Gastroesophageal sphincter (tissue), 4 donors: ENCODE data around the gene KAZALD1. TPM values are rescaled to one million over a fixed set of nuclear protein-coding genes. Genes with fewer than 3 reads are reported as not detected.

Source experiments
- ATAC-seq: fragments of 150-250 bp; one replicate; pipeline ENCODE4 v1.9.1; 2016; ENCODE audit warnings: mild to moderate bottlenecking, moderate library complexity
- H3K27ac ChIP-seq, 4 donors: fragments of 200-600 bp; sonication (generic) in 3 of 4; 1 replicate in 3 of 4; 2 replicates in 1 of 4; pipeline ENCODE4 v1.5.1; 2016 to 2019
- H3K27me3 ChIP-seq: fragments of 200-600 bp; sonication (generic); one replicate; pipeline ENCODE4 v1.5.1; 2019
- H3K36me3 ChIP-seq, 2 donors: fragments of 200-600 bp; sonication (generic); one replicate each; pipeline ENCODE4 v1.5.1; 2019; ENCODE audit warnings: control low read depth in 1 of 2
- H3K4me1 ChIP-seq, 3 donors: fragments of 200-600 bp; sonication (generic); 1 replicate in 2 of 3; 2 replicates in 1 of 3; pipeline ENCODE4 v1.5.1; 2016 to 2019; ENCODE audit warnings: control low read depth in 2 of 3
- H3K4me3 ChIP-seq, 2 donors: fragments of 200-600 bp; sonication (generic); one replicate each; pipeline ENCODE4 v1.5.1; 2019; ENCODE audit warnings: mild to moderate bottlenecking in 1 of 2, moderate library complexity in 1 of 2
- H3K9me3 ChIP-seq, 3 donors: fragments of 200-600 bp; sonication (generic); one replicate each; pipeline ENCODE4 v1.5.1; 2017 to 2019; ENCODE audit warnings: control low read depth in 2 of 3
- EP300 ChIP-seq: sonication (generic); formaldehyde crosslinking; IDR thresholded peaks from one replicate; pipeline ENCODE4 v1.6.1; 2017; ENCODE audit warnings: antibody characterized with exemption, mild to moderate bottlenecking
- POLR2A ChIP-seq, 2 donors: fragments of 450-650 bp; IDR thresholded peaks; one replicate each; pipeline ENCODE4 v1.6.1; 2017; ENCODE audit warnings: antibody characterized with exemption in 2 of 2, mild to moderate bottlenecking in 2 of 2, moderate library complexity in 1 of 2
- POLR2AphosphoS5 ChIP-seq: sonication (generic); formaldehyde crosslinking; IDR thresholded peaks from one replicate; pipeline ENCODE4 v1.6.1; 2017; ENCODE audit warnings: antibody characterized with exemption
- WGBS, 2 donors: methylation state at CpG; one replicate each; pipeline ENCODE4 v1.1.5; 2018; ENCODE audit warnings: low coverage in 1 of 2; 5-methylcytosine and 5-hydroxymethylcytosine counted together
- total RNA-seq, 4 donors: library from RNA; depleted of rRNA; stranded (reverse); fragments of >200 nt; gene quantifications; one replicate each; pipeline ENCODE4 v1.1.0, GENCODE V29; 2016
- TF ChIP-seq, protein P1 (sequence below), 4 experiments: fragments of 200-600 bp in 2 of 4; fragments of 450-650 bp in 2 of 4; sonication (generic) in 1 of 4; IDR thresholded peaks; one replicate each; pipeline ENCODE4 v1.5.1; 2017 to 2019; ENCODE audit warnings: antibody characterized with exemption in 4 of 4, mild to moderate bottlenecking in 2 of 4, moderate library complexity in 2 of 4

KAZALD1 gene
- total RNA-seq, 4 donors from 2014 or later = 0.45 to 12.5 (median 2.2) TPM

- TF ChIP-seq POLR2A (IDR thresholded peaks at IDR 0.05) = no peak
- no peak for TF ChIP-seq POLR2AphosphoS5
- TF ChIP-seq, protein P1, sequence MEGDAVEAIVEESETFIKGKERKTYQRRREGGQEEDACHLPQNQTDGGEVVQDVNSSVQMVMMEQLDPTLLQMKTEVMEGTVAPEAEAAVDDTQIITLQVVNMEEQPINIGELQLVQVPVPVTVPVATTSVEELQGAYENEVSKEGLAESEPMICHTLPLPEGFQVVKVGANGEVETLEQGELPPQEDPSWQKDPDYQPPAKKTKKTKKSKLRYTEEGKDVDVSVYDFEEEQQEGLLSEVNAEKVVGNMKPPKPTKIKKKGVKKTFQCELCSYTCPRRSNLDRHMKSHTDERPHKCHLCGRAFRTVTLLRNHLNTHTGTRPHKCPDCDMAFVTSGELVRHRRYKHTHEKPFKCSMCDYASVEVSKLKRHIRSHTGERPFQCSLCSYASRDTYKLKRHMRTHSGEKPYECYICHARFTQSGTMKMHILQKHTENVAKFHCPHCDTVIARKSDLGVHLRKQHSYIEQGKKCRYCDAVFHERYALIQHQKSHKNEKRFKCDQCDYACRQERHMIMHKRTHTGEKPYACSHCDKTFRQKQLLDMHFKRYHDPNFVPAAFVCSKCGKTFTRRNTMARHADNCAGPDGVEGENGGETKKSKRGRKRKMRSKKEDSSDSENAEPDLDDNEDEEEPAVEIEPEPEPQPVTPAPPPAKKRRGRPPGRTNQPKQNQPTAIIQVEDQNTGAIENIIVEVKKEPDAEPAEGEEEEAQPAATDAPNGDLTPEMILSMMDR (IDR thresholded peaks at IDR 0.05) = no peak
- TF ChIP-seq EP300 = no peak
- WGBS, 2 donors = 80 to 87% methylated on average over 2 to 3 of the region's 5 CpGs
- Histone ChIP-seq H3K27me3 (peaks cover 69% of the 10 kb centered on the region), H3K4me1 (peaks cover 0 to 29% (median 14%) of the 10 kb centered on the region in 3 donors), H3K4me3 (no peak overlapping the region), H3K36me3 (no peaks in the 10 kb centered on the region), H3K27ac (no peak overlapping the region), H3K9me3 (no peaks in the 10 kb centered on the region)
- no peak for ATAC-seq
Observed at GRCh38 chr10:101069441-101069840, 7.7 kb downstream of the KAZALD1 start.

GRCh38 chr10:101070098-101070497 is 8.3 kb downstream of the KAZALD1 start:
- Histone ChIP-seq H3K27ac (no peak overlapping the region), H3K27me3 (peaks cover 69% of the 10 kb centered on the region), H3K4me1 (peaks cover 0 to 26% (median 14%) of the 10 kb centered on the region in 3 donors), H3K36me3 (no peaks in the 10 kb centered on the region), H3K9me3 (no peaks in the 10 kb centered on the region), H3K4me3 (no peak overlapping the region)
- TF ChIP-seq, protein P1 (IDR thresholded peaks at IDR 0.05) = no peak
- TF ChIP-seq POLR2AphosphoS5 = no peak
- no peak for ATAC-seq
- WGBS, 2 donors = no CpG with 5 or more reads among the region's 3 CpGs

DNA sequence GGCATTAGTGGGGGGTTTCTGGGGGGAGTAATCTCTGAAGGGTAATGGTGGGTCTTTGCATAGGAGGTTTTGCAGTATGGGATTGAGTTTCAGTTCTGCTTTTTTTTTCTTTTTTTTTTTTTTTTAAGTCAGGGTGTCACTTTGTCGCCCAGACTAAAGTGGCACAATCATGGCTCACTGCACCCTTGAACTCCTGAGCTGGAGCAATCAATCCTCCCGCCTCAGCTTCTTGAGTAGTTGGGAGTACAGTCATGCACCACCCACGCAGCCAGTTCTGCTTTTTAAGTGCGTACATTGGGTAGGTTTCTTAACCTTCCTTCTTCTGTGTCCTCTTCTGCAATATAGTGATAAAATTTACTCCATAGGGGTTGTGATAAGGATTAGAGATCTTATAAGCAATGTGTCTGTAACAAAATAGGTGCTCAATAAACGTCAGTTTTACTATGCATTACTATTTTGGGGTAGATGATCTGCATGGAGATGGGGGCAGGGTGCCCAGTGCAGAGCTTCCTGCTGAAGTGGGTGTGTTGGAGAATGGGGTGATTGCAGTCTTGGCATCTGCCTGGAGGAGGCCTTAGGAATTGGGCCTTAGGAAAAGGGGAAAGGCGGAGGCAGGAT is 9.6 kb downstream of the KAZALD1 start:
- H3K27me3 ChIP-seq = peaks cover 69% of the 10 kb centered on the region
- H3K27ac ChIP-seq = no peak overlapping the region
- ATAC-seq = no peak
- H3K4me1 ChIP-seq = peaks cover 0 to 15% (median 7%) of the 10 kb centered on the region in 3 donors
- no peaks in the 10 kb centered on the region for H3K36me3 ChIP-seq
- H3K9me3 ChIP-seq = no peaks in the 10 kb centered on the region
- no peak overlapping the region for H3K4me3 ChIP-seq
- WGBS, 2 donors = 80% methylated on average over 1 to 4 of the region's 6 CpGs
- TF ChIP-seq POLR2A (IDR thresholded peaks at IDR 0.05) (no peak), EP300 (no peak), POLR2AphosphoS5 (no peak)
- TF ChIP-seq, protein P1 (IDR thresholded peaks at IDR 0.05) = no peak

GRCh38 chr10:101071885-101072433 is 10.2 kb downstream of the KAZALD1 start:
- Histone ChIP-seq H3K4me3 (no peak overlapping the region), H3K27me3 (peaks cover 69% of the 10 kb centered on the region)
- ATAC-seq = no peak

More at GRCh38 chr10:101071885-101072433, 10.2 kb downstream of the KAZALD1 start:
- H3K36me3 ChIP-seq = no peaks in the 10 kb centered on the region
- H3K9me3 ChIP-seq = no peaks in the 10 kb centered on the region
- WGBS, 2 donors = 41 to 71% methylated on average over 4 of the region's 7 CpGs
- no peak overlapping the region for H3K27ac ChIP-seq
- TF ChIP-seq EP300 (no peak), POLR2AphosphoS5 (no peak), POLR2A (IDR thresholded peaks at IDR 0.05) (no peak)
- TF ChIP-seq, protein P1 (IDR thresholded peaks at IDR 0.05) = no peak
- H3K4me1 ChIP-seq = peaks cover 0 to 9% (median 2%) of the 10 kb centered on the region in 3 donors
